Suprapubic skin (tissue), 4 donors: Measurements from ENCODE around the gene KCND2.

Experiments
- EP300 ChIP-seq: sonication (generic); formaldehyde crosslinking; IDR thresholded peaks from one replicate; pipeline ENCODE4 v1.6.1; 2017; ENCODE audit warnings: antibody characterized with exemption
- POLR2A ChIP-seq, 2 donors: fragments of 450-650 bp; IDR thresholded peaks; one replicate each; pipeline ENCODE4 v1.6.1; 2017; ENCODE audit warnings: antibody characterized with exemption in 2 of 2, mild to moderate bottlenecking in 2 of 2, moderate library complexity in 2 of 2
- POLR2AphosphoS5 ChIP-seq, 3 donors: sonication (generic); formaldehyde crosslinking; IDR thresholded peaks; one replicate each; pipeline ENCODE4 v1.6.1; 2017; ENCODE audit warnings: antibody characterized with exemption in 3 of 3
- TF ChIP-seq, protein P1 (sequence below), 2 donors: fragments of 200-600 bp in 1 of 2; fragments of 450-650 bp in 1 of 2; sonication (generic) in 1 of 2; IDR thresholded peaks; one replicate each; pipeline ENCODE4 v1.5.1; 2016 to 2019; ENCODE audit warnings: antibody characterized with exemption in 2 of 2, mild to moderate bottlenecking in 1 of 2, moderate library complexity in 1 of 2

DNA sequence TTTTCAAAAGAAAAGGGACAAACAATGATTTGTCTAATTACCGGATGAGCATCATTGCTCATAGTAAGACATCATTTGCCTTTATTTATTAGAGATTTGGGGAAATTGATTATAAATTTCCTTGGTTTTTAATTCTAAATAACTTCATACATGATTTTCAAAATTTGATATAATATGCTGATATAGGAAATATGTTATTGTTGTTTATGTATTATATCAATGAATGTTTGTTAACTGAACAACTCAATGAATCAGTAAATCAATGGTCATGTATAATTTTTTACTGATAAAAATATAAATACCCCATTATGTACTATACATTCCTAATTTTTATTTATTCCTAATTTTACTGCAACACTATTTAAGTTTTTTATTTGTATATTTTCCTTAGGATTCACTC is 327.6 kb downstream of the KCND2 start:
- TF ChIP-seq, protein P1, sequence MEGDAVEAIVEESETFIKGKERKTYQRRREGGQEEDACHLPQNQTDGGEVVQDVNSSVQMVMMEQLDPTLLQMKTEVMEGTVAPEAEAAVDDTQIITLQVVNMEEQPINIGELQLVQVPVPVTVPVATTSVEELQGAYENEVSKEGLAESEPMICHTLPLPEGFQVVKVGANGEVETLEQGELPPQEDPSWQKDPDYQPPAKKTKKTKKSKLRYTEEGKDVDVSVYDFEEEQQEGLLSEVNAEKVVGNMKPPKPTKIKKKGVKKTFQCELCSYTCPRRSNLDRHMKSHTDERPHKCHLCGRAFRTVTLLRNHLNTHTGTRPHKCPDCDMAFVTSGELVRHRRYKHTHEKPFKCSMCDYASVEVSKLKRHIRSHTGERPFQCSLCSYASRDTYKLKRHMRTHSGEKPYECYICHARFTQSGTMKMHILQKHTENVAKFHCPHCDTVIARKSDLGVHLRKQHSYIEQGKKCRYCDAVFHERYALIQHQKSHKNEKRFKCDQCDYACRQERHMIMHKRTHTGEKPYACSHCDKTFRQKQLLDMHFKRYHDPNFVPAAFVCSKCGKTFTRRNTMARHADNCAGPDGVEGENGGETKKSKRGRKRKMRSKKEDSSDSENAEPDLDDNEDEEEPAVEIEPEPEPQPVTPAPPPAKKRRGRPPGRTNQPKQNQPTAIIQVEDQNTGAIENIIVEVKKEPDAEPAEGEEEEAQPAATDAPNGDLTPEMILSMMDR (IDR thresholded peaks at IDR 0.05) = no peak
- TF ChIP-seq POLR2A (IDR thresholded peaks at IDR 0.05) = no peak
- TF ChIP-seq EP300 = no peak
- TF ChIP-seq POLR2AphosphoS5 (IDR thresholded peaks at IDR 0.05) = no peak
